ENCODE results near the gene ANO1.

Gene ANO1

DNA sequence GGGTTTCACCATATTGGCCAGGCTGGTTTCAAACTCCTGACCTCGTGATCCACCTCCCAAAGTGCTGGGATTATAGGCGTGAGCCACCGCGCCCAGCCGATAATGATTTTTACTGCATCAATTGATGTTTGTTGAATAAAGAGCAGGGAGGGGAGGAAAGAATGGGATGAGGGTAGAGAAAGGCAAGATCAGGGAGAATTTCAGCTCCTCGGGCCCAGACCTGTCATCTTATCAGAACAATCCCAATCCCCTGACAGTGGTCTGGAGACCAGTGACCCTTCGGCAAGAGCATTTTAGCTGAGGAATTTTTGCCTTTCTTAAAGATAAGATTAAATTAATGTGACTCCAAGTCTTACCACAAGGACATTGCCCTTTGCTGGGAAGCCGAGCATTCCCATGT lies 15.0 kb upstream of the ANO1 start:
- H3K4me3 ChIP-seq (ENCODE audit: low read length): no peak overlapping the region
- H3K9me2 ChIP-seq (replicated peaks; ENCODE audit: insufficient read depth, low read length): no peaks in the 10 kb centered on the region
- TF ChIP-seq EZH2phosphoT487 (IDR thresholded peaks at IDR 0.05; ENCODE audit: low read length): no peak
- TF ChIP-seq EZH2 (optimal IDR thresholded peaks at IDR 0.05; ENCODE audit: low read depth, low read length): no peak
- DNase-seq: no peak
- no peaks in the 10 kb centered on the region for H3K36me3 ChIP-seq (replicated peaks; ENCODE audit: insufficient read depth, low read length)
- no peaks in the 10 kb centered on the region for H3K79me2 ChIP-seq (ENCODE audit: low read length)
- no peak overlapping the region for H3K9ac ChIP-seq (ENCODE audit: low read length)
- H2AFZ ChIP-seq (ENCODE audit: low read length): no peak overlapping the region
- no peak overlapping the region for H3K27ac ChIP-seq (ENCODE audit: low read length)
- H3K27me3 ChIP-seq (replicated peaks; ENCODE audit: insufficient read depth, low read length): peaks cover 95% of the 10 kb centered on the region
- no peaks in the 10 kb centered on the region for H3F3A ChIP-seq (ENCODE audit: insufficient read depth, low read length)
- H4K20me1 ChIP-seq (ENCODE audit: insufficient read depth, low read length): no peaks in the 10 kb centered on the region
- H3K9me3 ChIP-seq (replicated peaks; ENCODE audit: insufficient read depth, low read length): no peaks in the 10 kb centered on the region
- H3K4me2 ChIP-seq (ENCODE audit: low read depth, low read length): no peak overlapping the region
- H3K4me1 ChIP-seq (ENCODE audit: low read length): no peaks in the 10 kb centered on the region

GRCh38 chr11:70063555-70063954 lies 14.6 kb upstream of the ANO1 start:
- no peak overlapping the region for H3K4me3 ChIP-seq (ENCODE audit: low read length)
- H3K4me1 ChIP-seq (ENCODE audit: low read length): no peaks in the 10 kb centered on the region
- H4K20me1 ChIP-seq (ENCODE audit: insufficient read depth, low read length): no peaks in the 10 kb centered on the region
- H3K27ac ChIP-seq (ENCODE audit: low read length): no peak overlapping the region
- H3K79me2 ChIP-seq (ENCODE audit: low read length): no peaks in the 10 kb centered on the region
- H3K36me3 ChIP-seq (replicated peaks; ENCODE audit: insufficient read depth, low read length): no peaks in the 10 kb centered on the region
- DNase-seq: no peak
- H3K4me2 ChIP-seq (ENCODE audit: low read depth, low read length): no peak overlapping the region
- no peaks in the 10 kb centered on the region for H3F3A ChIP-seq (ENCODE audit: insufficient read depth, low read length)
- H3K9me2 ChIP-seq (replicated peaks; ENCODE audit: insufficient read depth, low read length): no peaks in the 10 kb centered on the region
- TF ChIP-seq EZH2phosphoT487 (IDR thresholded peaks at IDR 0.05; ENCODE audit: low read length) (no peak), EZH2 (optimal IDR thresholded peaks at IDR 0.05; ENCODE audit: low read depth, low read length) (no peak), CTCF (IDR thresholded peaks at IDR 0.05; ENCODE audit: low read length) (no peak)
- H2AFZ ChIP-seq (ENCODE audit: low read length): no peak overlapping the region
- peaks cover 95% of the 10 kb centered on the region for H3K27me3 ChIP-seq (replicated peaks; ENCODE audit: insufficient read depth, low read length)
- H3K9ac ChIP-seq (ENCODE audit: low read length): no peak overlapping the region
- H3K9me3 ChIP-seq (replicated peaks; ENCODE audit: insufficient read depth, low read length): no peaks in the 10 kb centered on the region

GRCh38 chr11:70064008-70064725 lies 13.9 kb upstream of the ANO1 start:
- Histone ChIP-seq H3K27me3 (replicated peaks; ENCODE audit: insufficient read depth, low read length) (peaks cover 99% of the 10 kb centered on the region), H3K4me3 (ENCODE audit: low read length) (no peak overlapping the region), H3K9me3 (replicated peaks; ENCODE audit: insufficient read depth, low read length) (no peaks in the 10 kb centered on the region), H3K36me3 (replicated peaks; ENCODE audit: insufficient read depth, low read length) (no peaks in the 10 kb centered on the region), H3K4me2 (ENCODE audit: low read depth, low read length) (no peak overlapping the region), H3K9me2 (replicated peaks; ENCODE audit: insufficient read depth, low read length) (no peaks in the 10 kb centered on the region), H4K20me1 (ENCODE audit: insufficient read depth, low read length) (no peaks in the 10 kb centered on the region), H2AFZ (ENCODE audit: low read length) (no peak overlapping the region), H3K27ac (ENCODE audit: low read length) (no peak overlapping the region), H3F3A (ENCODE audit: insufficient read depth, low read length) (no peaks in the 10 kb centered on the region), H3K9ac (ENCODE audit: low read length) (no peak overlapping the region), H3K4me1 (ENCODE audit: low read length) (no peaks in the 10 kb centered on the region), H3K79me2 (ENCODE audit: low read length) (no peaks in the 10 kb centered on the region)
- TF ChIP-seq CTCF (IDR thresholded peaks at IDR 0.05; ENCODE audit: low read length): no peak
- no peak for TF ChIP-seq EZH2 (optimal IDR thresholded peaks at IDR 0.05; ENCODE audit: low read depth, low read length)
- no peak for TF ChIP-seq EZH2phosphoT487 (IDR thresholded peaks at IDR 0.05; ENCODE audit: low read length)
- DNase-seq: no peak

GRCh38 chr11:70064726-70065317 lies 13.3 kb upstream of the ANO1 start:
- TF ChIP-seq EZH2 (optimal IDR thresholded peaks at IDR 0.05; ENCODE audit: low read depth, low read length): no peak
- TF ChIP-seq EZH2phosphoT487 (IDR thresholded peaks at IDR 0.05; ENCODE audit: low read length): no peak
- no peak for TF ChIP-seq CTCF (IDR thresholded peaks at IDR 0.05; ENCODE audit: low read length)
- Histone ChIP-seq H3K4me1 (ENCODE audit: low read length) (no peaks in the 10 kb centered on the region), H3K79me2 (ENCODE audit: low read length) (no peaks in the 10 kb centered on the region), H3K4me3 (ENCODE audit: low read length) (no peak overlapping the region), H3F3A (ENCODE audit: insufficient read depth, low read length) (no peaks in the 10 kb centered on the region), H3K9ac (ENCODE audit: low read length) (no peak overlapping the region), H2AFZ (ENCODE audit: low read length) (no peak overlapping the region), H3K27me3 (replicated peaks; ENCODE audit: insufficient read depth, low read length) (peaks cover 99% of the 10 kb centered on the region), H4K20me1 (ENCODE audit: insufficient read depth, low read length) (no peaks in the 10 kb centered on the region), H3K27ac (ENCODE audit: low read length) (no peak overlapping the region), H3K36me3 (replicated peaks; ENCODE audit: insufficient read depth, low read length) (no peaks in the 10 kb centered on the region), H3K9me2 (replicated peaks; ENCODE audit: insufficient read depth, low read length) (no peaks in the 10 kb centered on the region), H3K4me2 (ENCODE audit: low read depth, low read length) (no peak overlapping the region), H3K9me3 (replicated peaks; ENCODE audit: insufficient read depth, low read length) (no peaks in the 10 kb centered on the region)
- DNase-seq: no peak
